SK-N-SH treated with all-trans-retinoic acid at 6 μM for 48 hours (cell line): Measurements from ENCODE around the gene BCORL1.
A peak's percentile ranks its signal among the peaks of the same experiment; 100 is the strongest.

Source experiments
- ATAC-seq: fragments of 200-7000 bp; cut with Tn5 transposase; 3 replicates; pipeline ENCODE4 v1.9.1; 2020; ENCODE audit warnings: mild to moderate bottlenecking, moderate library complexity
- ARNTL ChIP-seq: fragments of 450-650 bp; formaldehyde crosslinking; IDR thresholded peaks from 2 replicates; pipeline ENCODE4 v1.5.0; 2020; ENCODE audit warnings: low read depth, mild to moderate bottlenecking, moderate library complexity, borderline replicate concordance
- BACH2 ChIP-seq: fragments of 250-450 bp; sonication (Bioruptor Pico); IDR thresholded peaks from 2 replicates; pipeline ENCODE4 v1.9.0; 2021; ENCODE audit warnings: mild to moderate bottlenecking, borderline replicate concordance
- CSDC2 ChIP-seq: fragments of 250-450 bp; sonication (Bioruptor Pico); IDR thresholded peaks from 2 replicates; pipeline ENCODE4 v1.5.0; 2020; ENCODE audit warnings: mild to moderate bottlenecking, moderate library complexity
- CSRNP3 ChIP-seq: fragments of 250-450 bp; sonication (Bioruptor Pico); IDR thresholded peaks from 2 replicates; pipeline ENCODE4 v1.5.1; 2021; ENCODE audit warnings: mild to moderate bottlenecking, moderate library complexity
- ESRRG ChIP-seq: fragments of 250-450 bp; sonication (Bioruptor Pico); IDR thresholded peaks from 2 replicates; pipeline ENCODE4 v1.6.1; 2021; ENCODE audit warnings: mild to moderate bottlenecking
- GLIS3 ChIP-seq: fragments of 250-450 bp; sonication (Bioruptor Pico); IDR thresholded peaks from 2 replicates; pipeline ENCODE4 v1.5.0; 2020; ENCODE audit warnings: mild to moderate bottlenecking, moderate library complexity
- ISL1 ChIP-seq: fragments of 250-450 bp; sonication (Bioruptor Pico); IDR thresholded peaks from 2 replicates; pipeline ENCODE4 v2.1.2; 2022; ENCODE audit warnings: mild to moderate bottlenecking, moderate library complexity
- OSR1 ChIP-seq: fragments of 250-450 bp; sonication (Bioruptor Pico); IDR thresholded peaks from 2 replicates; pipeline ENCODE4 v1.8.0; 2022; ENCODE audit warnings: moderate library complexity, mild to moderate bottlenecking, inconsistent platforms
- PATZ1 ChIP-seq: fragments of 250-450 bp; sonication (Bioruptor Pico); IDR thresholded peaks from 2 replicates; pipeline ENCODE4 v1.8.0; 2020; ENCODE audit warnings: mild to moderate bottlenecking, moderate library complexity, borderline replicate concordance
- RARB ChIP-seq: fragments of 250-450 bp; sonication (Bioruptor Pico); IDR thresholded peaks from 2 replicates; pipeline ENCODE4 v1.8.0; 2021; ENCODE audit warnings: mild to moderate bottlenecking, moderate library complexity
- SNAI2 ChIP-seq: fragments of 250-450 bp; sonication (Bioruptor Pico); IDR thresholded peaks from 2 replicates; pipeline ENCODE4 v1.5.0; 2020; ENCODE audit warnings: mild to moderate bottlenecking, moderate library complexity
- TCF4 ChIP-seq: fragments of 250-450 bp; sonication (Bioruptor Pico); IDR thresholded peaks from 2 replicates; pipeline ENCODE4 v1.8.0; 2021; ENCODE audit warnings: mild to moderate bottlenecking, moderate library complexity, borderline replicate concordance
- TOX ChIP-seq: fragments of 250-450 bp; sonication (Bioruptor Pico); IDR thresholded peaks from 2 replicates; pipeline ENCODE4 v1.8.0; 2021; ENCODE audit warnings: mild to moderate bottlenecking, moderate library complexity, borderline replicate concordance
- ZFP3 ChIP-seq: fragments of 250-450 bp; sonication (Bioruptor Pico); IDR thresholded peaks from 2 replicates; pipeline ENCODE4 v1.5.0; 2020; ENCODE audit warnings: mild to moderate bottlenecking, moderate library complexity
- ZFP30 ChIP-seq: fragments of 450-650 bp; formaldehyde crosslinking; IDR thresholded peaks from 2 replicates; pipeline ENCODE4 v1.5.0; 2022; ENCODE audit warnings: mild to moderate bottlenecking, moderate library complexity
- ZNF565 ChIP-seq: fragments of 450-650 bp; formaldehyde crosslinking; conservative IDR thresholded peaks from 2 replicates; pipeline ENCODE4 v1.5.0; 2020; ENCODE audit warnings: low read depth, mild to moderate bottlenecking, moderate library complexity
- ZNF70 ChIP-seq: fragments of 450-650 bp; formaldehyde crosslinking; IDR thresholded peaks from 2 replicates; pipeline ENCODE4 v1.5.0; 2020; ENCODE audit warnings: mild to moderate bottlenecking, moderate library complexity
- TF ChIP-seq, protein P1 (sequence below): fragments of 250-450 bp; sonication (Bioruptor Pico); IDR thresholded peaks from 2 replicates; pipeline ENCODE4 v1.5.1; 2020; ENCODE audit warnings: low read depth, mild to moderate bottlenecking, moderate library complexity
- TF ChIP-seq, protein P2 (sequence below): fragments of 250-450 bp; sonication (Bioruptor Pico); IDR thresholded peaks from 2 replicates; pipeline ENCODE4 v1.5.0; 2020; ENCODE audit warnings: mild to moderate bottlenecking, moderate library complexity

Gene BCORL1

DNA sequence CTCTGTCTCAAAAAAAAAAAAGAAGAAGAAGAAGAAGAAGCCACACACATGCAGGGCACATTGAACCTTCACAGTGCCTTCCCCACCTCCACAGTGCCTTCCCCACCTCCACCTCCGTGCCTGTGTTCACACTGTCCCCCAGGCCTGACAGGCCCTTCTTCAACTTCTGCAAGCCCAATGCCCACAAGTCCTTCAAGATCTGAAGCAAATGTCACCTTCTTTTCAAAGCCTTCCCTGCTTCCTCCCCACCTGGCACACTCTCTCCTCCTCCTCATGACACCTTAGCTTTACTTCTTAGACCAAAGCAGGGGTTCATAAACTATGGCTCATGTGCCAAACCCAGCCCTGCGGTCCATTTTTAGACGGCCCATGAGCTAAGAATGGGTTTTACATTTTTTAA is 107.9 kb downstream of the BCORL1 start:
- TF ChIP-seq, protein P1, sequence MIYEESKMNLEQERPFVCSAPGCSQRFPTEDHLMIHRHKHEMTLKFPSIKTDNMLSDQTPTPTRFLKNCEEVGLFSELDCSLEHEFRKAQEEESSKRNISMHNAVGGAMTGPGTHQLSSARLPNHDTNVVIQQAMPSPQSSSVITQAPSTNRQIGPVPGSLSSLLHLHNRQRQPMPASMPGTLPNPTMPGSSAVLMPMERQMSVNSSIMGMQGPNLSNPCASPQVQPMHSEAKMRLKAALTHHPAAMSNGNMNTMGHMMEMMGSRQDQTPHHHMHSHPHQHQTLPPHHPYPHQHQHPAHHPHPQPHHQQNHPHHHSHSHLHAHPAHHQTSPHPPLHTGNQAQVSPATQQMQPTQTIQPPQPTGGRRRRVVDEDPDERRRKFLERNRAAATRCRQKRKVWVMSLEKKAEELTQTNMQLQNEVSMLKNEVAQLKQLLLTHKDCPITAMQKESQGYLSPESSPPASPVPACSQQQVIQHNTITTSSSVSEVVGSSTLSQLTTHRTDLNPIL (CRISPR knock-in tag): no peak
- TF ChIP-seq ISL1 (CRISPR knock-in tag) (no peak), GLIS3 (no peak), ARNTL (CRISPR knock-in tag) (no peak), TCF4 (CRISPR knock-in tag) (no peak), RARB (no peak), ZFP30 (CRISPR knock-in tag) (no peak)

GRCh38 chrX:130091980-130092522 is 109.6 kb downstream of the BCORL1 start:
- no peak for TF ChIP-seq PATZ1 (CRISPR knock-in tag)
- no peak for TF ChIP-seq ZNF70 (CRISPR knock-in tag)
- no peak for TF ChIP-seq TOX (CRISPR knock-in tag)
- TF ChIP-seq ESRRG (CRISPR knock-in tag): no peak
- TF ChIP-seq SNAI2 (CRISPR knock-in tag): no peak
- no peak for TF ChIP-seq ZNF565 (CRISPR knock-in tag)
- no peak for TF ChIP-seq ZFP3 (CRISPR knock-in tag)
- TF ChIP-seq, protein P2, sequence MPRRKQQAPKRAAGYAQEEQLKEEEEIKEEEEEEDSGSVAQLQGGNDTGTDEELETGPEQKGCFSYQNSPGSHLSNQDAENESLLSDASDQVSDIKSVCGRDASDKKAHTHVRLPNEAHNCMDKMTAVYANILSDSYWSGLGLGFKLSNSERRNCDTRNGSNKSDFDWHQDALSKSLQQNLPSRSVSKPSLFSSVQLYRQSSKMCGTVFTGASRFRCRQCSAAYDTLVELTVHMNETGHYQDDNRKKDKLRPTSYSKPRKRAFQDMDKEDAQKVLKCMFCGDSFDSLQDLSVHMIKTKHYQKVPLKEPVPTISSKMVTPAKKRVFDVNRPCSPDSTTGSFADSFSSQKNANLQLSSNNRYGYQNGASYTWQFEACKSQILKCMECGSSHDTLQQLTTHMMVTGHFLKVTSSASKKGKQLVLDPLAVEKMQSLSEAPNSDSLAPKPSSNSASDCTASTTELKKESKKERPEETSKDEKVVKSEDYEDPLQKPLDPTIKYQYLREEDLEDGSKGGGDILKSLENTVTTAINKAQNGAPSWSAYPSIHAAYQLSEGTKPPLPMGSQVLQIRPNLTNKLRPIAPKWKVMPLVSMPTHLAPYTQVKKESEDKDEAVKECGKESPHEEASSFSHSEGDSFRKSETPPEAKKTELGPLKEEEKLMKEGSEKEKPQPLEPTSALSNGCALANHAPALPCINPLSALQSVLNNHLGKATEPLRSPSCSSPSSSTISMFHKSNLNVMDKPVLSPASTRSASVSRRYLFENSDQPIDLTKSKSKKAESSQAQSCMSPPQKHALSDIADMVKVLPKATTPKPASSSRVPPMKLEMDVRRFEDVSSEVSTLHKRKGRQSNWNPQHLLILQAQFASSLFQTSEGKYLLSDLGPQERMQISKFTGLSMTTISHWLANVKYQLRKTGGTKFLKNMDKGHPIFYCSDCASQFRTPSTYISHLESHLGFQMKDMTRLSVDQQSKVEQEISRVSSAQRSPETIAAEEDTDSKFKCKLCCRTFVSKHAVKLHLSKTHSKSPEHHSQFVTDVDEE: no peak
- TF ChIP-seq CSRNP3 (CRISPR knock-in tag): no peak
- TF ChIP-seq ISL1 (CRISPR knock-in tag): no peak
- TF ChIP-seq OSR1 (CRISPR knock-in tag): no peak
- TF ChIP-seq CSDC2 (CRISPR knock-in tag): no peak
- TF ChIP-seq ZFP30 (CRISPR knock-in tag): no peak
- TF ChIP-seq, protein P1 (CRISPR knock-in tag): no peak
- no peak for TF ChIP-seq GLIS3
- TF ChIP-seq BACH2 (CRISPR knock-in tag): no peak
- TF ChIP-seq ARNTL (CRISPR knock-in tag): no peak
- TF ChIP-seq TCF4 (CRISPR knock-in tag): no peak
- peak; percentile 18; the same call in 1 of the 3 replicates for ATAC-seq

More for the DNA sequence above, 107.9 kb downstream of the BCORL1 start:
- no peak for ATAC-seq

GRCh38 chrX:130093271-130093670 is 110.8 kb downstream of the BCORL1 start:
- TF ChIP-seq GLIS3: no peak
- TF ChIP-seq TOX (CRISPR knock-in tag): no peak
- no peak for TF ChIP-seq ZNF565 (CRISPR knock-in tag)
- TF ChIP-seq, protein P2: no peak
- TF ChIP-seq ARNTL (CRISPR knock-in tag): no peak
- TF ChIP-seq ZFP30 (CRISPR knock-in tag): no peak
- TF ChIP-seq CSDC2 (CRISPR knock-in tag): no peak
- no peak for TF ChIP-seq PATZ1 (CRISPR knock-in tag)
- TF ChIP-seq ZFP3 (CRISPR knock-in tag): no peak
- no peak for ATAC-seq
